GM19455 (cell line): ENCODE data around the gene RPL10.
"Not testable (repeated sequence)": the region's sequence is repeated elsewhere in the genome, so short reads cannot be mapped to it uniquely, and the experiment has no call there.

Experiments used
- ATAC-seq: cut with Tn5 transposase; IDR thresholded peaks from one replicate; pipeline ENCODE4 v1.9.1; 2021; ENCODE audit not compliant: unreplicated experiment

RPL10 gene

GRCh38 chrX:154375156-154375504 is 23.0 kb upstream of the RPL10 start:
- no peak for ATAC-seq

- no peak for ATAC-seq
These were observed 21.4 kb upstream of the RPL10 start for GRCh38 chrX:154376774-154377173.

DNA sequence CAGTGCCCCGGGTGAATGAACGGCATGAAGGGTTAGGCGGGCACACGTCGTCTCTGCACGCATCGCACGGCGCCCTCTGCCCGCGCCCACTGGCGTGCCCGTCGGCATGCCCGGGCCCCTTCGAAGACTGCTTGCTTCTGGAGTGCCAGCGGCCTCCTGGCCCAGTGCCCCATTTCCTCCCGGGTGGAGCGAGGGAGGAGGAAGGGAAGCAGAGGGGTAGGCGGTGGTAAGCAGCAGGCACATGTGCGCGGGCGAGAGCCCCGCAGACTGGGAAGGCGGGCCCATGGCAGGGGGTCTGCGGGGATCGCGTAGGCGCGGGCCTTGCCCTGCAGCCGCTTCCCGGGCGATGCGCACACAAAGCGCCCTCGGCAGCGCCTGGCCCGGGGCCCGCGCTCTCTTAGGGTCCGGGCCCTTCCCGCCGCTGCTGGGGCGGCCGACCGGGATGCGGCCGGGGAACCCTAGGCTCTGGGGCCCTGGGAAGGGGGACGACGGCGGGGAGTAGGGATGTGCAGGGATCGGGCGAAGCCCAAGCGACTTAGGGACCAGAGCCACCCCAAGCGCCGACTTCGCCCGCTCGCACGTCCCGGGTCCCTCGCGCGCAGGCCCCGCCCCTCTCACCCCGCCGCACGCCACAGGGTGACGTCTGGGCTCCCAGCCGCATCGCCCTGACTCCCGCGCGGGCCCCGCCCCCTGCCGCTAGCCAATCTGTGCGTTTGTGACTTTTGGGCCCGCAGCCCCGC is 19.9 kb upstream of the RPL10 start:
- ATAC-seq = peak; percentile 67

DNA sequence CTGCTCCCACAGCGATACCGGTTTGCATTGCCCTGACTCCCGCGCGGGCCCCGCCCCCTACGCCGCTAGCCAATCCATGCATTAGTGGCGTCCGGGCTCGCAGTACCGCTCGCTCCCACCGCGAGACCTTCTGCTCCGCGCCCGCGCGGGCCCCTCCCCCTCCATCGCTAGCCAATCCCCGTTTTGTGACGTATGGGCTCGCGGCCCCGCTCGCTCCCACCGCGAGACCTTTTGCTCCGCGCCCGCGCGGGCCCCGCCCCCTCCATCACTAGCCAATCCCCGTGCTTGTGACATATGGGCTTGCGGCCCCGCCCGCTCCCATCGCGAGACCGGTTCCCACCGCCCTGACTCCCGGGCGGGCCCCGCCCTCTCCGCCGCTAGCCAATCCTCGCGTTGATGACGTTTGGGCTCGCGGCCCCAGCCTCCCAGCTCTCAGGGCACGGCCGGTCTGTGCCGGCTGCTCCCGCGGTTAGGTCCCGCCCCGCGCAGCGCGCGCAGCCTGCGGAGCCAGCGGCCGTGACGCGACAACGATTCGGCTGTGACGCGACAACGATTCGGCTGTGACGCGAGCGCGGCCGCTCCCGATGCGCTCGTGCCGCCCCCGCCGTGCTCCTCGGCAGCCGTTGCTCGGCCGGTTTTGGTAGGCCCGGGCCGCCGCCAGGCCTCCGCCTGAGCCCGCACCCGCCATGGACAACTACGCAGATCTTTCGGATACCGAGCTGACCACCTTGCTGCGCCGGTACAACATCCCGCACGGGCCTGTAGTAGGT is 19.2 kb upstream of the RPL10 start, which contains the start of gene EMD:
Gene EMD, plus strand, starts transcription at position 497 of the 770 bp plus-strand sequence. Its CDS starts 190 bp downstream, at position 687.
- ATAC-seq = peak; percentile 74

DNA sequence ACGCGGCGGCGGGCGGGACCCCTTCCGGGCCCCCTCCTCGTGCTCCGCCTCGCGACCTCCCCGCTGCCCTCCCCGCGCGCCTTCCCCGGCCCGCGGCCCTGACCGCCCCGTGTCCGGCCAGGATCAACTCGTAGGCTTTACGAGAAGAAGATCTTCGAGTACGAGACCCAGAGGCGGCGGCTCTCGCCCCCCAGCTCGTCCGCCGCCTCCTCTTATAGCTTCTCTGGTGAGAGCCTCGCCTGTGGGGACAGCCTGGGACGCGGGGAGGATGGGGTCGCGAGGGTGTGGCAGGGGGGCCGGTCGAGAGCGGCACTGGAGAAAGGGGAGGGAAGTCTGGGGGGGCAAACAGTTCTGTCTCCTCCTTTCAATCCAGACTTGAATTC is 18.6 kb upstream of the RPL10 start:
- no peak for ATAC-seq

- no peak for ATAC-seq
These were observed 18.0 kb upstream of the RPL10 start for GRCh38 chrX:154380153-154380552.

GRCh38 chrX:154380787-154381186 is 17.4 kb upstream of the RPL10 start:
- no peak for ATAC-seq

DNA sequence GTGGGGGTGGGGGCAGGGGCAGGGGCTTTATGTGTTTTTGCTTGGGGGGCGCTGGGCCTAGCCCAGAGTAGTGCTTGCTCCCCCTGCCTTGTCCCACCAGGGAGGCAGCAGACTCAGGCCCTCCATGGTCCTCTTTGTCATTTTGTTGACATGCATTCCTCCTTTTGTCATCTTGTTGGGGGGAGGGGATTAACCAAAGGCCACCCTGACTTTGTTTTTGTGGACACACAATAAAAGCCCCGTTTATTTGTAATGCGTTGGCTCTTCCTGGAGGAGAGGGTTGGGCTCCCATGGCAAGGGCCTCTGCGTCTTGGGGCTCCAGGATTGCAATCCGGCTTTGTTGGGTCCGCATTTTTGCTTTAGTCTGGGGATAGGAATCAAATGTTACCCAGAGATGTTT is 16.9 kb upstream of the RPL10 start:
- ATAC-seq = no peak

- ATAC-seq = no peak
These were observed 15.6 kb upstream of the RPL10 start for GRCh38 chrX:154382483-154383069.

GRCh38 chrX:154383359-154384283 is 14.6 kb upstream of the RPL10 start:
- ATAC-seq = no peak

DNA sequence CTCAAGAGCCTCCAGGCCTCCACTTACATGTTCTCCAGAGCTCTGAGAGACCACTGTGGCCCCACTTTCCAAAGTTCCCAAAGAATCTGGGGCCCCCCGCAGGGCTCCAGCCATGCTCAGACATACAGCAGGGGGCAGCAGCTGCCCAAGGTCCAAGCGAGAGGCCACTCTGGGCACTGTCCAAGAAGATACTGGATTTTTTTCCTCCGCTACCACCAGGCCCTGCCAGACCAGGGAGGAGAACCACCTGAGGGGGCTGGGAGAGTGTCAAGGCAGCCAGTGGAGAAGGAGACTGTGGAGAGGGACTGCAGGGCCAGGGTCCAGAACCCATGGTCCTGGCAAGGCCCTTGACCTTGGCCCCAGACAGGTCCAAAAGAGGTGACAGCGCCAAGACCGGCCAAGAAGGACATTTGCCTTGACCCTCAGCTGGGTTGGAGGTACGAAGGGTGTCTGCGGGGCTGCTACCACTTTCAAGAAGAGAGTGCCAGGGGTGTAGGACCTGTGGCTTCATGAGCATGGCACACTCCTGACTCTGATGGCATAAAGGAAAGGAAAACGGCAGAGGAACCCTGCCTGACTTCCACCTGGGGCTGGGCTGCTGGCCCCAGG is 13.8 kb upstream of the RPL10 start:
- ATAC-seq = no peak

DNA sequence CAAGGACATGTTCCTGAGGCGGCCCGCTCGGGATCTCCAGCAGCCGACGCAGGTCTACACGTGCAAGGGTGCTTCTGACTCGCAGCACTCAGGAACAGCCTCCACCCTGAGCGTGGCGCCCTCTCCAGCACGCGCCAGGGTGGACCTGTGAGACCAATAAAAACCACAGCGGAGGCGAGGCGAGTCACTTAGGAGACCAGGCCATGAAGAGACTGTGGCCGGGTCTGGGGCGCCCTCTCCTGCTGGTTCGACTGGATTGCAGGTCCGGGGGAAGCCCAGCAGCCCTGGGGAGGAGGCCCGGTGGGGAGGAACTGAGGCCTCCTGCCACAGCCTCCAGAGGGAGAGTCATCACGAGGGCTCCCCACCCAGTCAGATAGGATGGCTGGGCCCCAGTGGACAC is 10.1 kb upstream of the RPL10 start:
- ATAC-seq = not testable (repeated sequence)

- ATAC-seq = not testable (repeated sequence)
These were observed 9.5 kb upstream of the RPL10 start for GRCh38 chrX:154388649-154389048.

DNA sequence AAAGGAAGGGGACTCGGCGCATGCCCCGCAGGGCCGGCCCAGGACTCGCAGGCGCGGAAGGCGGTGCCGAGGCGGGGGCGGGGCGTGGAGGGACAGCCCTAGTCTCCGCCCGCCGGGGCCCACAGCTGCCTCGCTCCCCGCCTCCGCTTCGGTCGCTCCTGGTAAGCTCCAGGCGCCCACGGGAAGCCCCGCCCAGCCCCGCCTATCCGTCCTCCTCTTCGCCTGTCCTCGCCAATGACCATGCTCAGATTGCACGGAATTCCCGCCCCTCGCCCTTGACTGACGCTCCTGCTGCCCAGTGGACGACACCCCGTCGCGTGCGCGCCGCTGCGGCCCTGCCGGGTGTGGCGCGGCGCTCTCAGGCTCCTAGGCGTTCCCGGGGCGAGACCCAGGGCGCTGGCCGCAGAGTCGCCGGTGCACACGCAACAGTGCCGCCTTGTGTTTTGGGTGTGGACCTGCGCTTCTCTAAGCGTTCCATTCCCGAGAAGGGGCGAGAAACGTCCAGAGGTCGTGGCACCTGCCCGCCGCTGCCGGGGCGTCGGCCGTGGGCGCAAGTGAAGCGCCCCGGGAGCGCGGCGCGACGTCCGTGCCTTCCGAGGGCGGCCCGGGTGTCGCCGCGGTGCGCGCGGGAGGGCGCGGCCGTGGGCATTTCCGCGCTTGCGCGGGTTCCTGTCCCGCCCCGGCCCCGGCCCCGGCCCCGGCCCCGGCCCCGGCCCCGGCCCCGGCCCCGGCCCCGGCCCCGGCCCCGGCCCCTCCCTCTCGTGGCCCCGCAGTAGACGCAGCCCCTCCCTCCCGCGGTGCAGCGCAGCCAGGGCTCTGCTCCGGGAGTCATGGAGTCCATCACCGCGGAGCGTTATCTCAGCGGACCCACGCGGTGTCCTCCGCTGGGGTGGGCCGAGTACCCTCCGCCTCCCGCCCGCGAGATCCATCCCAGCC is 8.1 kb upstream of the RPL10 start:
- peak; percentile 69 for ATAC-seq

- ATAC-seq = not testable (repeated sequence)
These were observed 1.8 kb upstream of the RPL10 start for GRCh38 chrX:154396363-154396762.

DNA sequence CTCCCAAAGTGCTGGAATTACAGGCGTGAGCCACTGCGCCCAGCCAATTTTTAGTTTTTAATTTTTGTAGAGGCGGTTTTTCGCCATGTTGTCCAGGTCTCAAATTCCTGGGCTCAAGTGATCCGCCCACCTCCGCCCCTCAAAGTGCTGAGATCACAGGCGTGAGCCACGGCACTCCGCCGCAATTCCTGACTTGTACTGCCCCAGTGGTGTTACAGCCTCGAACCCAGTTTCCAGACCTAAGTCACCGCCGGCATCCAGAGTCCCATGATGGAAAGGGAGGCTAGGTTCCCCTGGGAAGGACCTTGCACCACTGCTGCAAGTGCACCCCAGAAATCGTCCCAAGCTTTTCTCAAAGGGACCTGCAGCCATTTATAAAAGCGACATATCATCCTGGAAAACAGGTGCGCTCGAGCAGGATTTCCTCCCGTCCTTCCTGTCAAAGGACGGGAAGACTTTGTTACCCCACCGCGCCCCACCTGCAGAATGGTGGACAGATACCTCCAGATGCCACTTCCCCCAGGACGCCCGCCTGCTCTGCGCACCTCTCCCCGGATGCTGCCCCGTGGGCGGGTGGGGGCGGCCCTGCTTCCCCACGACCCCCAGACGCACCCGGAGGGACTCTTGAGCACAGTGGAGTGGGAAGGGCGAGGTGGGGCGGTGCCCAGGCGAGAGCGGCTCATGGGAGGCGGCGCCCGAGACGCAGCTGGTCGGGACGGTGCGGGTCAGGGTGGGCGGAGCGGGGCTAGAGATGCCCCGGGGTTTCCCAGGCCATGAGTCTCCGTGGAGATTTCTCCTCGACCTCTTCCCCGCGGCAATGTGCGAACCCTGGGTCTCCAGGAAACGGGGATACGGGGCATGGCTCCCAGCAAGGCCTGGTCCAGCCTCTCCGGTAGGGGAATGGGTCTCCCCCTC is 947 bp upstream of the RPL10 start:
- peak; percentile 44 for ATAC-seq

DNA sequence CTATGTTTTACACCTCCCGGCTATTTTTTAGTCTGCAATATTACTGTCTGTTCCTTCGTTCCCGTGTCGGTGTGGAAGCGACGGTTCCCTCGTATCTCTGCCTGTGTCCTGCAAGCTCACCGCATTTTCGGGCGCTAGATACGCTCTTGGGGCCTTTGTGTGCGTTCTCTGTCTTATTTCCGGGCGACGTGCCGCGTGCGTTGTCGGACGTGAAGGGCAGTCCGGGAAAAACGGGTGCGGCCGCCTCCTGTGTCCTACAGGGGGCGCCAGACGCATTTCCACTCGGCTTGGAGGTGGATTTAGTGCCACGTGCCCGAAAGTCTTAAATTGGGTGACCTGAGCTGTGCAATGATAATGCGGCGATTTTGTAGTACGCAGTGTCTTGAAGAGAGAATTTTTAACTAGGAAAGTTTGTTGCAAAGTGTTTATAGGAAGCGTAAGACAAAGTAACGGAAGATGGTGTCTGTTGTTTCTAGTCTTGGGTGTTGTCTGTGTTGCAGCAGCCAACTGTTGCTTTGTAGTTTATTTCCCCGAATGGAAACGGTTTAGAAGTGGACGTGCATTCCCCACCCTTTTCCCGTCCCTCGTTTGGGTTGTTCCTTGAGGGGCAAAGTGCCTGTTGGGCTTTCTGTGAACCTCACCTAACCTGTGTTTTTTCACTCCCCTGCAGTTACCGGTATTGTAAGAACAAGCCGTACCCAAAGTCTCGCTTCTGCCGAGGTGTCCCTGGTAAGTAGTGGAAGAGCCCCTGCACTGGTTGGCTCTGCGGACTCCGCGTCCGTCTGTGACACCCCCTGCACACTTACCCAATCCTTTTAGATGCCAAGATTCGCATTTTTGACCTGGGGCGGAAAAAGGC is 720 bp downstream of the RPL10 start:
- peak; percentile 31 for ATAC-seq
